GM19351 (cell line): Measurements from ENCODE around the gene EVX2.

Source experiments
- ATAC-seq: cut with Tn5 transposase; IDR thresholded peaks from one replicate; pipeline ENCODE4 v1.9.1; 2021; ENCODE audit warnings: mild to moderate bottlenecking, moderate library complexity; ENCODE audit not compliant: unreplicated experiment

Gene EVX2

DNA sequence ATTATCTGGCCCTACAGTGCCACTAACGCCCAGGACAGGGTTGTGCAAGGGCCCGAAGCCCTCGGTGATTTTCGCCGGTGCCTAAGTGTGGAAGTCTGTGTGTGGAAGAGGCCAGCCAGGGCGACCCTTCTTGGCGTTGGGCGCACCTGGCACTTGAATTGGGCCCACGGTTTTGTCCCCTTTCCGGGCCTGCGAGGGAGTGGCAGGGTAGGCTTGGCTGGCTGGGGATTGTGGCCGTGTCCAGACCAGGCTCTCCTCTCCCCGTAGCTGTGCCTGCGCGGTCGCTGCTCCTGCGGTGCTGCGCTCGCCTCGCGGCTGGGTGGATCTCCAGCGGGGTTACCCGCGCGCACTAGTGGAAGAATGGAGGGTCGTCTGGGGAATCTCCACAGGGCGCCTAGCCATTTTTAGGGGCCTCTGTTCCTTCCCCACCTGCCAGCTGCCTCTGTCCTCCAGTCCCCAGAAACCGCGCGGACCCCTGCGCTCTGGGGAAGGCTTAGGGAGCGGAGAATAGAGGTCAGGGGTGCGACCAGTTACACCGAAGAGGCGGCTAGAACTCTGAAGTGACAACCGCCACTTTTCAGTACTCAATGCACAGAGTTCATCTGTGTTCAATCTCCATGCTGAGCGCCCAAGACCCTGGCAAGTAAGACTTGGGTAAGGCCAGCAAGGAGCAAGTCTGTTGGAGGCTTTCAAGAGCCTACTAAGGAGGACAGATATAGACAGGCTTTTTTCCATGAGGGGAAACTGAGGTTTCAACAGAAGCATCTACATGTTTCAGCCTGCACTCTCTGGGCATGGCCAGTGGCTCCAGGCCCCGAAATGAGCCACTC lies 16.0 kb downstream of the EVX2 start:
- ATAC-seq: no peak

DNA sequence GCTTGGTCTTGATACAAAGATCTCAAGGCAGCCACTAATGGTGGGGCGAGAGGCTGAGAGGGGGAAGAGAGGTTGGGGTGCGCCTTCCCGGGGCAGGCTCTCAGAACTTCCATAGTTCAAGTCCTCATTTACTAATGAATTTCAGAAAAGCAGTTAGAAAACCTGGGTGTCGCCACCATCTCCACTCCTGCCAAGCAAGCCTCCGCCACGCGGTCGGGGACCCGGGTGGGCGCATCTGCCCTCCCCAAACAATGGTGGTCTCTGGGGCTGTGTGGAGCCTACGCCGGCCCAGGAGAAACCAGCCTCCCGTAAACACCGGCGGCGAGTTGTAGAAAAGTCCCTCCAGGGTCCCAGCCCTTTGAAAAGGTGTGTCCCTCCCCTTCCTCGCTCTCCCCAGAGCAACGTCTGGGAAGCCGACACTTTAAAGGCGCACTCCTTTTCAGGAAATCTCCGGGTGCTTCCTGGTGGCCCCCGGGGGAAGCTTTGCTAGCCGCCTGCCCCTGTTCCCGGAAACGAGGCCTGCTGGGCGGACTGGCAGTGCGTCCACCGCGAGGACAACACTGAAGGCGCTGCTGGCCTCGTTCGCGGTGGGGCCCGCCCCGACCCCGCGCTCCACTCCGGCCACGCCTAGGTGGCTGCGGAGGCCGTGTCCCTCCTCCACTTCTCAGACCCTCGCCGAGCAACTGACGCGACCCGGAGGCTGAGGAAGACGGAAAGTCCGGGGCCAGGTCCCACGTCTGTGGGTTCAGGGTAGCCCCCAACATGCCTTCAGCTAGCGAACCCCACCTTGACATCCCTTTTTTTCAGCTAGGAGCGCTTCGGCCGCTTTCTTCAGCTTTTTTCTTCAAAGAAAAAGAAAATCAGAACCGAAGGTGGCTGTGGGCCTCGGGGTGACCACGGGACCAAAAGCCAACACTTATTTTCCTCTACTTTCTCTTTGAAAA lies 16.8 kb downstream of the EVX2 start:
- ATAC-seq: no peak

DNA sequence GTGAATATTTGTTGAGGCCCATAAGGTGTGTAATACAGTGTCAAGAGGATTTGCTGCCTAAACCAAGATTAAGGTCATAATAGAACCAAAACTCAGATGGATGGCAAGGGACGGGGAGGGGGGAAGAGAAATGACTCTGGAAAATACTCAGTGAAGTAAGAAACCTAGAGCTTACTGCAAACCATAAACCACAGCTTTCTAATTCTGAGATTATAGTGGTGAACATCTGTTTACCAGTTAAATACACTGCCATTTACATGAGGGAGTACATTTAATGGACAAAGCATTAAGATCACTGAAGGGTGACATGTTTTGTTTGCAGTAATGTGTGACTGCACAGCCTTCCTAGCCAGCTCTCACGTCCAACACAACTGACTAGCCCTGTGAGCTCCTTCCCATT lies 19.8 kb downstream of the EVX2 start:
- ATAC-seq: no peak

GRCh38 chr2:176056406-176056805 lies 27.4 kb downstream of the EVX2 start:
- ATAC-seq: no peak

DNA sequence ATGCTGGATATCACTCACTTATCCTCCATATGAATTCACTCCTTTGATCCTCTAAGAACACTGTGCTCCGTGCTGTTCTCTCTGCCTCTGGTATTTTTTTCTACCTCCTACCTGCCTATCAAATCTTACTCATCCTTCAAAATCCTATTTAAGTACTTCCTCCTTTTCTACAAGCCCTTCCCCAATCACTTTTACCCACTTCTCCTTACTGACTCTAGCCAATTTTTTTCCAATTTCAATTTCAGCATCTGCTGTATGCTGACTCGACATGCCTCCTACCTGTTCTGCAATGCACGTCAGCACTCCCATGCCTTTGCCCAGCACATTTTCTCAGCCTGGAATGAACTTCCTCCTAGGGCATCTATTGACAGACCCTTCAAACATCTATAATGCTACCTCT lies 44.4 kb downstream of the EVX2 start:
- ATAC-seq: no peak

GRCh38 chr2:176038694-176039093 lies 45.1 kb downstream of the EVX2 start:
- ATAC-seq: no peak

DNA sequence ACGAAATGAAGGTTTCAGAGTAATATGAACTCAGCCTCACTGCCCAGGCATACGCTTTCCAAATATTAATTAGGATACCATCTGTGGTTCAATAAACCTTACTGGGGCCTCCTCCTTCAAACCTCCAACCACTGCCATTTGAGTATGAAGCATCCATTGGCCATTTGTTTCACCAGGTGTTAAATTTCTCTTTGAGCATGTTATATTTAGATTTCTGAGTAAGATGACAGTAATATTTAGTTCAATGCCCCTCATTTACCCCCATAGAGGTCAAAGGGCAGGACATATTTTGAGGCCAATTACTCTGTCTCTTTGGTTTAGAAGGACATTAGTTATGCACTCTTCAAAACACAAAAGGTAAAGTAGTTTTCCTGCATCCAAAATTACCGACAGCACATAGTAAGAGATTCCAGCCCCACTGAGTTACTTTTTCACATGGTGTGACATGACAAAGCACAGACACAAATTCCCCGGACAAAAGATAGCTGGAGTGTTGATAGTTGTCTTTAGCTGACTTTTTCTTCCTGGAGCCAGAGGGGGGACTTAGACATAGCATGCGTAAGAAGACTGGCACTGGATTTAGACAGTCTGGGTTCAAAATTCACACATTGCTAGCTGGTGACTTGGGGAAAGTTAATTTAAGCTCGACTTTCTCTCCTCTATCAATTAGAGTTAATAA lies 48.6 kb downstream of the EVX2 start:
- no peak for ATAC-seq

- no peak for ATAC-seq
These were observed 56.0 kb downstream of the EVX2 start for GRCh38 chr2:176027806-176028205.
